ENCODE measurements around the gene GAMT.

Gene GAMT

GRCh38 chr19:1401138-1401888 is at the start of gene GAMT:
Gene GAMT (minus strand): TSS chr19:1401542. CDS start chr19:1401476, 66 bp downstream.
- Histone ChIP-seq H3K27ac (peak within 1 kb of the TSS; percentile 84), H3K36me3 (peaks cover 30% of the 10 kb centered on the region), H3K4me3 (ENCODE audit: low read depth, low read length) (peak within 1 kb of the TSS; percentile 94), H3K27me3 (ENCODE audit: insufficient read depth, low read depth, severe bottlenecking) (no peaks in the 10 kb centered on the region), H3K9me3 (ENCODE audit: severe bottlenecking) (no peaks in the 10 kb centered on the region)
- DNase-seq: peak; percentile 69
- peak; percentile 62 for TF ChIP-seq CTCF (IDR thresholded peaks at IDR 0.05; ENCODE audit: low read depth, low read length)

GRCh38 chr19:1449467-1450442 is 48.4 kb upstream of the GAMT start, which contains the start of gene APC2:
Gene APC2 (plus strand): TSS chr19:1450121. CDS start chr19:1453002, 2,881 bp downstream.
- Histone ChIP-seq H3K4me3 (ENCODE audit: low read depth, low read length) (peak within 1 kb of the TSS; percentile 19), H3K27me3 (ENCODE audit: insufficient read depth, low read depth, severe bottlenecking) (peaks cover 45% of the 10 kb centered on the region)

GRCh38 chr19:1447944-1448343 is 46.6 kb upstream of the GAMT start:
- Histone ChIP-seq H3K27ac (no peak overlapping the region), H3K36me3 (peaks cover under 1% of the 10 kb centered on the region), H3K4me3 (ENCODE audit: low read depth, low read length) (no peak overlapping the region), H3K9me3 (ENCODE audit: severe bottlenecking) (no peaks in the 10 kb centered on the region), H3K27me3 (ENCODE audit: insufficient read depth, low read depth, severe bottlenecking) (peaks cover 45% of the 10 kb centered on the region)
- TF ChIP-seq CTCF (IDR thresholded peaks at IDR 0.05; ENCODE audit: low read depth, low read length): no peak
- no peak for DNase-seq

More at GRCh38 chr19:1449467-1450442, 48.4 kb upstream of the GAMT start, which contains the start of gene APC2:
- no peaks in the 10 kb centered on the region for H3K36me3 ChIP-seq
- no peaks in the 10 kb centered on the region for H3K9me3 ChIP-seq (ENCODE audit: severe bottlenecking)
- H3K27ac ChIP-seq: peak within 1 kb of the TSS; percentile 31; the same call in 1 of the 2 replicates
- no peak for TF ChIP-seq CTCF (IDR thresholded peaks at IDR 0.05; ENCODE audit: low read depth, low read length)
- peak; percentile 80 for DNase-seq

GRCh38 chr19:1447504-1447903 is 46.2 kb upstream of the GAMT start:
- no peak overlapping the region for H3K4me3 ChIP-seq (ENCODE audit: low read depth, low read length)
- TF ChIP-seq CTCF (IDR thresholded peaks at IDR 0.05; ENCODE audit: low read depth, low read length): no peak
- H3K9me3 ChIP-seq (ENCODE audit: severe bottlenecking): no peaks in the 10 kb centered on the region
- H3K27me3 ChIP-seq (ENCODE audit: insufficient read depth, low read depth, severe bottlenecking): peaks cover 43% of the 10 kb centered on the region
- no peak overlapping the region for H3K27ac ChIP-seq
- no peak for DNase-seq
- peaks cover 5% of the 10 kb centered on the region for H3K36me3 ChIP-seq

- peak; percentile 33 for DNase-seq
- peak overlapping the region; percentile 56 for H3K4me3 ChIP-seq (ENCODE audit: low read depth, low read length)
- TF ChIP-seq CTCF (IDR thresholded peaks at IDR 0.05; ENCODE audit: low read depth, low read length): no peak
- no peaks in the 10 kb centered on the region for H3K9me3 ChIP-seq (ENCODE audit: severe bottlenecking)
- H3K27me3 ChIP-seq (ENCODE audit: insufficient read depth, low read depth, severe bottlenecking): peaks cover 37% of the 10 kb centered on the region
- peaks cover 11% of the 10 kb centered on the region for H3K36me3 ChIP-seq
- H3K27ac ChIP-seq: no peak overlapping the region
These were observed 45.6 kb upstream of the GAMT start for GRCh38 chr19:1446713-1447481.

Data from WERI-Rb-1 (cell line).